ENCODE results near the gene SLCO4A1. TPM values are rescaled to one million over a fixed set of nuclear protein-coding genes. Genes with fewer than 3 reads are reported as not detected.

SLCO4A1 gene
- total and polyA plus RNA-seq, 11 donors, result 1.00 to 54.0 (median 11.5) TPM

DNA sequence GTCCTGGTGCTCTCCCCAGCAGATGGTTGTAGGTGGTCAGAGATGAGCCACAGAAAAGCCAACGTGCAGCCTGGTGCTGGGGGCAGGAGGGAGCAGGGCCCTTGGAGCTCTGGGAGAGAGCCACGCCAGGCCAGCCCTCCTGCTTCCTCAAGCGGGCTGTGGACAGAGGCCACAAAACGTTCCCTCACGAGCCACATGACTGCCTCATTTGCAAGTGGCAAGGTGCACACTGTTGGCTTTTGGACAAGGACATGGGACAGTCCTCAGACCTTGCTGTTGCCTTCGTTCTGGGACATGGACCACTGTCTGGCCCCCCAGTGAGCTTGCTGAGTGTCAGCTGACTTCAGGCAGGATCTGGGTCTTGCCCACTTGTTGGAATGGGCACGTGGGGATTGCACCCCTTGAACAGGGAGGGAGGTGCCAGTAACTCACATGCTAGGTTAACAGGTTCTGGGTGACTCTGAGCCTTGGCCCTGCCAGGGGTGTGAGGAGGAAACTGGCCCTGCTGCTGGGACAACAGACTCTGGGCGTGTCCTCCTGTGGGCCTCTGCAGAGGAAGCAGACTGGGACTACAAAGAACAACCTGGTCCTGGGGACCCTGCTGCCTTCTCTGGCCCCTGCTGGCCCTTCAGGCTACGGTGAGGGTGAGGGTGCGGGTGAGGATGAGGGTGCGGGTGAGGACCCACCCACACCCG lies 2.6 kb downstream of the SLCO4A1 start:
- TF ChIP-seq, protein P1, sequence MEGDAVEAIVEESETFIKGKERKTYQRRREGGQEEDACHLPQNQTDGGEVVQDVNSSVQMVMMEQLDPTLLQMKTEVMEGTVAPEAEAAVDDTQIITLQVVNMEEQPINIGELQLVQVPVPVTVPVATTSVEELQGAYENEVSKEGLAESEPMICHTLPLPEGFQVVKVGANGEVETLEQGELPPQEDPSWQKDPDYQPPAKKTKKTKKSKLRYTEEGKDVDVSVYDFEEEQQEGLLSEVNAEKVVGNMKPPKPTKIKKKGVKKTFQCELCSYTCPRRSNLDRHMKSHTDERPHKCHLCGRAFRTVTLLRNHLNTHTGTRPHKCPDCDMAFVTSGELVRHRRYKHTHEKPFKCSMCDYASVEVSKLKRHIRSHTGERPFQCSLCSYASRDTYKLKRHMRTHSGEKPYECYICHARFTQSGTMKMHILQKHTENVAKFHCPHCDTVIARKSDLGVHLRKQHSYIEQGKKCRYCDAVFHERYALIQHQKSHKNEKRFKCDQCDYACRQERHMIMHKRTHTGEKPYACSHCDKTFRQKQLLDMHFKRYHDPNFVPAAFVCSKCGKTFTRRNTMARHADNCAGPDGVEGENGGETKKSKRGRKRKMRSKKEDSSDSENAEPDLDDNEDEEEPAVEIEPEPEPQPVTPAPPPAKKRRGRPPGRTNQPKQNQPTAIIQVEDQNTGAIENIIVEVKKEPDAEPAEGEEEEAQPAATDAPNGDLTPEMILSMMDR (IDR thresholded peaks at IDR 0.05), result no peak
- TF ChIP-seq POLR2A (IDR thresholded peaks at IDR 0.05), result peak in 1 of 2 donors; percentile 36
- peak; percentile 8 to 50 (median 19) for ATAC-seq
- 67 to 73% (median 71%) methylated on average over 9 to 12 of the region's 12 CpGs for WGBS, 4 donors
- intact Hi-C loops (cut with DNase I), result no loop called here
- Histone ChIP-seq H3K36me3 (no peaks in the 10 kb centered on the region), H3K9me3 (no peaks in the 10 kb centered on the region), H3K27me3 (peaks cover 0 to 35% (median 8%) of the 10 kb centered on the region in 9 donors), H3K4me1 (peaks cover 0 to 74% (median 38%) of the 10 kb centered on the region in 12 donors), H3K4me3 (peak overlapping the region in 6 of 12 donors; percentile 15 to 82 (median 66)), H3K27ac (peak overlapping the region in 9 of 12 donors; percentile 30 to 82 (median 75))
- peak in 1 of 5 donors; percentile 61 for DNase-seq

- no peaks in the 10 kb centered on the region for H3K9me3 ChIP-seq
- WGBS, 4 donors, result 82 to 92% (median 87%) methylated on average over 10 to 15 of the region's 15 CpGs
- TF ChIP-seq POLR2A (IDR thresholded peaks at IDR 0.05), result no peak
- TF ChIP-seq, protein P1 (IDR thresholded peaks at IDR 0.05), result no peak
- ATAC-seq (no peak), DNase-seq (no peak)
- peaks cover 0 to 81% (median 41%) of the 10 kb centered on the region in 12 donors for H3K4me1 ChIP-seq
- H3K27me3 ChIP-seq, result peaks cover 0 to 35% (median 8%) of the 10 kb centered on the region in 9 donors
- intact Hi-C loops (cut with DNase I), result no loop called here
- H3K36me3 ChIP-seq, result no peaks in the 10 kb centered on the region
- H3K4me3 ChIP-seq, result peak overlapping the region in 2 of 12 donors; percentile 67 to 73
- peak overlapping the region in 4 of 12 donors; percentile 17 to 81 (median 57) for H3K27ac ChIP-seq
These were observed 3.3 kb downstream of the SLCO4A1 start for GRCh38 chr20:62645613-62646012.

DNA sequence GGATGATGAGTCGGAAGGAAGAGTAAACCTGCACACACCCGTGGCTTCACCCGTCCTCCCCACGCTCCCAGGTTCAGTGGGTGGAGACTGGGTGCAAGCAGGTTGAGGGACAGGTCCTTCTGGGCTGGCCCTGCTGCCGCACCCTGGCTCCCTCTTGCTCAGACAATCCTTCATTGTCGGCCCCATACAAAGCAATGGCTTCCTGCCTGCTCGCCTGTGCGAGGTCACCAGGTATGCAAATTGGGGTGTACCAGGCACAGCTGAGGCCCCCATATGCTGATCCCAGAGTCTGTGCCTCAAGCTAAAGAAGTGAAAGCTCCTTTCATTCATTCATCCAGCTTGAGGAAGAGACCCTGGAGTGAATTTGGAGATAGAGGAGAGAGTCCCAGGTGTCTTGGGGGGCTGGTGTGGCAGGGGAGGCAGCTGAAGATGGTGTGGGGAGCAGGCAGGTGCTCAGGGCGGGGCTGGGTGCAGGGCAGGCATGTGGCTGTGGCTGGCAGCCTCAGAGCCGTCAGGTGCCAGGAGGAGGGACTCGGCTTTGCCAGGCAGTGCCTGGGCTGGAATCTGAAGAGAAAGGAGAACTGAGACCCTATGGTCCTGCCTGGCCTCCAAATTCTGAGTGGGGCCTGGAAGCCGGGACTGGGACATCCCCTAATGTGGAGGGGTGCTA lies 4.7 kb downstream of the SLCO4A1 start:
- Histone ChIP-seq H3K4me3 (no peak overlapping the region), H3K9me3 (no peaks in the 10 kb centered on the region)
- intact Hi-C loops (cut with DNase I), result no loop called here

More for the DNA sequence above, 4.7 kb downstream of the SLCO4A1 start:
- no peak for TF ChIP-seq POLR2A (IDR thresholded peaks at IDR 0.05)
- TF ChIP-seq, protein P1 (IDR thresholded peaks at IDR 0.05), result no peak
- 85 to 95% (median 90%) methylated on average over 9 to 12 of the region's 12 CpGs for WGBS, 4 donors
- peaks cover 0 to 25% (median 0%) of the 10 kb centered on the region in 9 donors for H3K27me3 ChIP-seq
- no peak for ATAC-seq
- DNase-seq, result peak in 2 of 5 donors; percentile 21 to 28
- no peaks in the 10 kb centered on the region for H3K36me3 ChIP-seq
- peaks cover 0 to 81% (median 44%) of the 10 kb centered on the region in 12 donors for H3K4me1 ChIP-seq
- peak overlapping the region in 8 of 12 donors; percentile 9 to 81 (median 36) for H3K27ac ChIP-seq
